PC-9 (cell line): Measurements from ENCODE around the gene CDKN1A. TPM values are rescaled to one million over a fixed set of nuclear protein-coding genes. Genes with fewer than 3 reads are reported as not detected.
"Not testable (repeated sequence)": the region's sequence is repeated elsewhere in the genome, so short reads cannot be mapped to it uniquely, and the experiment has no call there.

Source experiments
- BruUV-seq: library from RNA; stranded (reverse); fragments of 400-500 nt; replicated peaks from 2 replicates; lab custom pipeline; 2021; lab: Mats Ljungman, UMichigan
- CTCF ChIA-PET: fragments of 300-600 bp; sonication (Branson Sonifier 250); formaldehyde crosslinking; loops from one replicate; lab custom pipeline; 2022; ENCODE audit warnings: antibody characterized with exemption; lab: Charles Lee
- POLR2A ChIA-PET: fragments of 300-600 bp; sonication (Branson Sonifier 250); formaldehyde crosslinking; loops from one replicate; lab custom pipeline; 2022; ENCODE audit warnings: antibody characterized with exemption; ENCODE audit not compliant: unreplicated experiment; lab: Charles Lee
- DNase-seq, 2 experiments: peaks; one replicate each; pipeline versions ENCODE4 v3.0.0 to v3.0.0-alpha.2; 2015 to 2022; ENCODE audit warnings: mixed read lengths in 1 of 2
- H2AFZ ChIP-seq: fragments of 200-600 bp; sonication (generic); 2 replicates; pipeline ENCODE4 v1.8.1; 2017; ENCODE audit warnings: antibody characterized with exemption
- H3F3A ChIP-seq: fragments of 200-600 bp; sonication (generic); 2 replicates; pipeline ENCODE4 v1.8.1; 2017; ENCODE audit warnings: antibody characterized with exemption, mild to moderate bottlenecking, low read depth; ENCODE audit not compliant: insufficient read depth
- H3K27ac ChIP-seq: fragments of 200-600 bp; sonication (generic); 2 replicates; pipeline ENCODE4 v1.6.1; 2016; ENCODE audit warnings: mixed run types
- H3K27me3 ChIP-seq: fragments of 200-600 bp; sonication (generic); 2 replicates; pipeline ENCODE4 v1.6.1; 2016; ENCODE audit warnings: low read depth, mixed run types; ENCODE audit not compliant: insufficient read depth
- H3K36me3 ChIP-seq: fragments of 200-600 bp; sonication (generic); 2 replicates; pipeline ENCODE4 v1.6.1; 2016; ENCODE audit warnings: low read depth, mixed run types
- H3K4me1 ChIP-seq: fragments of 200-600 bp; sonication (generic); replicated peaks from 2 replicates; pipeline ENCODE4 v1.6.1; 2016; ENCODE audit warnings: mixed run types; ENCODE audit not compliant: insufficient read depth
- H3K4me2 ChIP-seq: fragments of 200-600 bp; sonication (generic); 2 replicates; pipeline ENCODE4 v1.6.1; 2017; ENCODE audit warnings: mixed run types
- H3K4me3 ChIP-seq: fragments of 200-600 bp; sonication (generic); 2 replicates; pipeline ENCODE4 v1.6.1; 2016; ENCODE audit warnings: mixed run types
- H3K79me2 ChIP-seq: fragments of 200-600 bp; sonication (generic); 2 replicates; pipeline ENCODE4 v1.6.1; 2017; ENCODE audit warnings: low read depth, mixed run types
- H3K9me2 ChIP-seq: fragments of 200-600 bp; sonication (generic); 2 replicates; pipeline ENCODE4 v1.8.1; 2017; ENCODE audit warnings: mild to moderate bottlenecking; ENCODE audit not compliant: insufficient read depth
- H3K9me3 ChIP-seq: fragments of 200-600 bp; sonication (generic); 2 replicates; pipeline ENCODE4 v1.8.1; 2016; ENCODE audit warnings: low read depth; ENCODE audit not compliant: insufficient read depth
- H4K20me1 ChIP-seq: fragments of 200-600 bp; sonication (generic); 2 replicates; pipeline ENCODE4 v1.8.1; 2017; ENCODE audit not compliant: insufficient read depth
- EZH2 ChIP-seq: fragments of 200-600 bp; sonication (generic); IDR thresholded peaks from 2 replicates; pipeline ENCODE4 v1.8.0; 2017; ENCODE audit warnings: antibody characterized with exemption, low read depth
- intact Hi-C: fragments of 100-400 bp; cut with micrococcal nuclease; formaldehyde crosslinking; loops from one replicate; pipeline ENCODE4 v1.10.0; 2022; ENCODE audit not compliant: unreplicated experiment
- total RNA-seq: library from RNA; stranded (reverse); gene quantifications from 2 replicates; pipeline ENCODE4 v1.2.3, GENCODE V29; 2021
- TF ChIP-seq, protein P1 (sequence below): fragments of 200-600 bp; sonication (generic); conservative IDR thresholded peaks from 2 replicates; pipeline ENCODE4 v1.6.1; 2017; ENCODE audit warnings: mixed run types, antibody characterized with exemption, mild to moderate bottlenecking, moderate library complexity

Gene CDKN1A
- total RNA-seq, 1 experiment from 2014 or later, result 14.8 TPM

DNA sequence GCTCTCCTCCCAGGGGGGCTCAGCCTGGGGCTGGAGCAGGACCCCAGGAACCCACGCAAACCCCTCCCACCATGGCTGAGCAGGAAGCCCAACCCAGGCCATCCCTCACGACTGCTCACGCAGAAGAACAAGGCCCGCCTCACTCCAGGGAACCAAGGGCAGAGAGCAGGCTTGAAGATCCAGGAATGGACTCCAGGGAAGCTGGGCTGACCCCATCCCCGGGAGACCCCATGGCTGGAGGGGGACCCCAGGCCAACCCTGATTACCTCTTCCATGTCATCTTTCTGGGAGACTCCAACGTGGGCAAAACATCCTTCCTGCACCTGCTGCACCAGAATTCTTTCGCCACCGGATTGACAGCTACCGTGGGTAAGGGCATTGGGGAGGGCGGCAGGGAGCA lies 43.9 kb downstream of the CDKN1A start:
- no peak for DNase-seq
- no peak overlapping the region for H3K27ac ChIP-seq
- intact Hi-C loops, result no loop called here
- H3K4me1 ChIP-seq, result no peaks in the 10 kb centered on the region
- CTCF ChIA-PET, result interaction anchor here (0.9 kb wide), 1 partner anchor 107 kb away, joined by 3 read pairs; no protein-coding TSS in a partner anchor
- H4K20me1 ChIP-seq, result no peaks in the 10 kb centered on the region
- no peak overlapping the region for H3K4me3 ChIP-seq
- no peaks in the 10 kb centered on the region for H3K36me3 ChIP-seq
- BruUV-seq, result no TSS peak
- no peak overlapping the region for H3K4me2 ChIP-seq
- POLR2A ChIA-PET, result interaction anchor here (0.6 kb wide), 1 partner anchor 13 kb away, joined by 5 read pairs; no protein-coding TSS in a partner anchor
- TF ChIP-seq, protein P1, sequence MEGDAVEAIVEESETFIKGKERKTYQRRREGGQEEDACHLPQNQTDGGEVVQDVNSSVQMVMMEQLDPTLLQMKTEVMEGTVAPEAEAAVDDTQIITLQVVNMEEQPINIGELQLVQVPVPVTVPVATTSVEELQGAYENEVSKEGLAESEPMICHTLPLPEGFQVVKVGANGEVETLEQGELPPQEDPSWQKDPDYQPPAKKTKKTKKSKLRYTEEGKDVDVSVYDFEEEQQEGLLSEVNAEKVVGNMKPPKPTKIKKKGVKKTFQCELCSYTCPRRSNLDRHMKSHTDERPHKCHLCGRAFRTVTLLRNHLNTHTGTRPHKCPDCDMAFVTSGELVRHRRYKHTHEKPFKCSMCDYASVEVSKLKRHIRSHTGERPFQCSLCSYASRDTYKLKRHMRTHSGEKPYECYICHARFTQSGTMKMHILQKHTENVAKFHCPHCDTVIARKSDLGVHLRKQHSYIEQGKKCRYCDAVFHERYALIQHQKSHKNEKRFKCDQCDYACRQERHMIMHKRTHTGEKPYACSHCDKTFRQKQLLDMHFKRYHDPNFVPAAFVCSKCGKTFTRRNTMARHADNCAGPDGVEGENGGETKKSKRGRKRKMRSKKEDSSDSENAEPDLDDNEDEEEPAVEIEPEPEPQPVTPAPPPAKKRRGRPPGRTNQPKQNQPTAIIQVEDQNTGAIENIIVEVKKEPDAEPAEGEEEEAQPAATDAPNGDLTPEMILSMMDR, result no peak
- no peak for TF ChIP-seq EZH2
- H3K79me2 ChIP-seq, result no peaks in the 10 kb centered on the region
- no peaks in the 10 kb centered on the region for H3F3A ChIP-seq
- H3K9me3 ChIP-seq, result no peaks in the 10 kb centered on the region
- no peak overlapping the region for H2AFZ ChIP-seq
- no peaks in the 10 kb centered on the region for H3K9me2 ChIP-seq
- no peaks in the 10 kb centered on the region for H3K27me3 ChIP-seq

DNA sequence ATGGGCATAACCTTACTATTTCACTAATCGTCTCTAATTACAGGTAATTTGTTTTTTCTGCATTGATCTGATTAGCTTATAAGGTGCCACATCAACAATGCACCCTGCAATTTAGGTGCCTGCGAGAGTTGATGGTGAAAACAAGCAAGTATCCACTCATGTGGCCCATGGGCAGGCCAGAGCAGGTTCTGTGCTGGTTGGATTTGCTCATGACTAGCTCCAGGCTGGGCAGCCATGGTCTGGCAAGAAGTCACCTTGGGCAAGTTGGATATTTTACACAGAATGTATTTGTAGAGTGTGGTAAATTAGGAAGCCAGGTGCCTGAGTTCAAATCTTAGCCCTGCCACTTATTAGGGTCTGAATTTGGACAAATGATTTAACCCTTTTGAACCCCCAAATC lies 44.4 kb downstream of the CDKN1A start:
- TF ChIP-seq, protein P1, result no peak
- TF ChIP-seq EZH2, result no peak
- H3K4me2 ChIP-seq, result no peak overlapping the region
- H3F3A ChIP-seq, result no peaks in the 10 kb centered on the region
- BruUV-seq, result no TSS peak
- H3K4me1 ChIP-seq, result no peaks in the 10 kb centered on the region
- ChIA-PET POLR2A (no interaction called here), CTCF (interaction anchor here (0.9 kb wide), 1 partner anchor 108 kb away, joined by 3 read pairs; no protein-coding TSS in a partner anchor)
- H3K27me3 ChIP-seq, result no peaks in the 10 kb centered on the region
- H3K79me2 ChIP-seq, result no peaks in the 10 kb centered on the region
- H4K20me1 ChIP-seq, result no peaks in the 10 kb centered on the region
- H2AFZ ChIP-seq, result no peak overlapping the region
- H3K4me3 ChIP-seq, result no peak overlapping the region
- H3K9me3 ChIP-seq, result no peaks in the 10 kb centered on the region
- no peaks in the 10 kb centered on the region for H3K36me3 ChIP-seq
- DNase-seq, result no peak
- no peaks in the 10 kb centered on the region for H3K9me2 ChIP-seq
- intact Hi-C loops, result no loop called here
- H3K27ac ChIP-seq, result no peak overlapping the region

DNA sequence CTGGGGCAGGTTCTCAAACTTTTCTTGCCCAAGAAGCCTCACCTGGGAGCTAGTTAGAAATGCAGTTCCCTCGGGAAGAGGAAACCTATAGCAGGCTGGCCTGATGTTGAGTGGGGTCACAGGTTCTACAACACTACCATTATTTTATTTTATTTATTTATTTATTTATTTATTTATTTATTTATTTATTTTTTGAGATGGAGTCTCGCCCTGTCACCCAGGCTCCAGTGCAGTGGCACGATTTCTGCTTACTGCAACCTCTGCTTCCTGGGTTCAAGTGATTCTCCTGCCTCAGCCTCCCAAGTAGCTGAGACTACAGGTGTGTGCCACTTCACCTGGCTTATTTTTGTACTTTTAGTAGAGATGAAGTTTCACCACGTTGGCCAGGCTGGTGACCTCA lies 45.5 kb downstream of the CDKN1A start:
- H3K36me3 ChIP-seq, H3K4me3 ChIP-seq, H3K9me3 ChIP-seq, DNase-seq, H3K79me2 ChIP-seq, H2AFZ ChIP-seq, H3K4me2 ChIP-seq, H3F3A ChIP-seq, CTCF ChIA-PET, H4K20me1 ChIP-seq, H3K4me1 ChIP-seq, H3K9me2 ChIP-seq, BruUV-seq, H3K27ac ChIP-seq, H3K27me3 ChIP-seq: not testable (repeated sequence)
- POLR2A ChIA-PET, result interaction anchor here (0.6 kb wide), 1 partner anchor 126 kb away, joined by 13 read pairs; no protein-coding TSS in a partner anchor
- intact Hi-C loops, result loop anchor here (1.0 to 2.0 kb wide), 4 partner anchors 35 to 107 kb away; no protein-coding TSS in a partner anchor
